Measurements from ENCODE around the gene MYO7B.

DNA sequence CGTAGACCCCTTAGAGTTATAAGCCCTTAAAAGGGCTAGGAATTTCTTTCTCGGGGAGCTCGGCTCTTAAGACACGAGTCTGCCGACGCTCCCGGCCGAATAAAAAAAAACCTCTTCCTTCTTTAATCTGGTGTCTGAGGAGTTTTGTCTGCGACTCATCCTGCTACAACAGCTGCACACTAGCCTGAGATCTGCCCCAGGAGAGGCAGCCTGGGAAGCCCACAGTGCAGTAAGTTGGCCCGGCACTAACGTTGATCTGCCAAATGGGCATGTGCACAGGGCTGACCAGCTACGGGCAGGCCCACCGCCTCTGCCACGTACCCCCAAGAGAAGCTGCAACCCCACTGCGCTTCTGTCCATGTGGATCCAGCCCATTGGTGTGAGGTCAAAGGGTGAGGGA lies 148.3 kb downstream of the MYO7B start:
- TF ChIP-seq, protein P1, sequence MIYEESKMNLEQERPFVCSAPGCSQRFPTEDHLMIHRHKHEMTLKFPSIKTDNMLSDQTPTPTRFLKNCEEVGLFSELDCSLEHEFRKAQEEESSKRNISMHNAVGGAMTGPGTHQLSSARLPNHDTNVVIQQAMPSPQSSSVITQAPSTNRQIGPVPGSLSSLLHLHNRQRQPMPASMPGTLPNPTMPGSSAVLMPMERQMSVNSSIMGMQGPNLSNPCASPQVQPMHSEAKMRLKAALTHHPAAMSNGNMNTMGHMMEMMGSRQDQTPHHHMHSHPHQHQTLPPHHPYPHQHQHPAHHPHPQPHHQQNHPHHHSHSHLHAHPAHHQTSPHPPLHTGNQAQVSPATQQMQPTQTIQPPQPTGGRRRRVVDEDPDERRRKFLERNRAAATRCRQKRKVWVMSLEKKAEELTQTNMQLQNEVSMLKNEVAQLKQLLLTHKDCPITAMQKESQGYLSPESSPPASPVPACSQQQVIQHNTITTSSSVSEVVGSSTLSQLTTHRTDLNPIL (CRISPR knock-in tag; IDR thresholded peaks at IDR 0.05; ENCODE audit: low read depth) = no peak
- no peak for TF ChIP-seq OSR1 (CRISPR knock-in tag; IDR thresholded peaks at IDR 0.05)
- no peak for TF ChIP-seq ESRRG (CRISPR knock-in tag; IDR thresholded peaks at IDR 0.05)
- no peak for TF ChIP-seq SNAI2 (CRISPR knock-in tag; IDR thresholded peaks at IDR 0.05)
- TF ChIP-seq ZFP30 (CRISPR knock-in tag; IDR thresholded peaks at IDR 0.05) = no peak
- TF ChIP-seq, protein P2, sequence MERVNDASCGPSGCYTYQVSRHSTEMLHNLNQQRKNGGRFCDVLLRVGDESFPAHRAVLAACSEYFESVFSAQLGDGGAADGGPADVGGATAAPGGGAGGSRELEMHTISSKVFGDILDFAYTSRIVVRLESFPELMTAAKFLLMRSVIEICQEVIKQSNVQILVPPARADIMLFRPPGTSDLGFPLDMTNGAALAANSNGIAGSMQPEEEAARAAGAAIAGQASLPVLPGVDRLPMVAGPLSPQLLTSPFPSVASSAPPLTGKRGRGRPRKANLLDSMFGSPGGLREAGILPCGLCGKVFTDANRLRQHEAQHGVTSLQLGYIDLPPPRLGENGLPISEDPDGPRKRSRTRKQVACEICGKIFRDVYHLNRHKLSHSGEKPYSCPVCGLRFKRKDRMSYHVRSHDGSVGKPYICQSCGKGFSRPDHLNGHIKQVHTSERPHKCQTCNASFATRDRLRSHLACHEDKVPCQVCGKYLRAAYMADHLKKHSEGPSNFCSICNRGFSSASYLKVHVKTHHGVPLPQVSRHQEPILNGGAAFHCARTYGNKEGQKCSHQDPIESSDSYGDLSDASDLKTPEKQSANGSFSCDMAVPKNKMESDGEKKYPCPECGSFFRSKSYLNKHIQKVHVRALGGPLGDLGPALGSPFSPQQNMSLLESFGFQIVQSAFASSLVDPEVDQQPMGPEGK (CRISPR knock-in tag; IDR thresholded peaks at IDR 0.05; ENCODE audit: borderline replicate concordance) = no peak
- TF ChIP-seq CSDC2 (CRISPR knock-in tag; IDR thresholded peaks at IDR 0.05) = no peak
- TF ChIP-seq TCF4 (CRISPR knock-in tag; IDR thresholded peaks at IDR 0.05; ENCODE audit: borderline replicate concordance) = no peak
- no peak for TF ChIP-seq ZC3H10 (CRISPR knock-in tag; IDR thresholded peaks at IDR 0.05)
- no peak for TF ChIP-seq ZFP3 (CRISPR knock-in tag; IDR thresholded peaks at IDR 0.05)

Measured in SK-N-SH treated with all-trans-retinoic acid at 6 μM for 48 hours (cell line).